HEK293 (cell line): ENCODE data around the gene SQSTM1.
A peak's percentile ranks its signal among the peaks of the same experiment; 100 is the strongest.

Source experiments
- CTCF ChIA-PET: fragments of 350-600 bp; formaldehyde crosslinking; extraction: SDS; loops from one replicate; lab custom pipeline; 2021; ENCODE audit warnings: antibody characterized with exemption; lab: Yijun Ruan, JAX
- POLR2A ChIA-PET: fragments of 300-600 bp; formaldehyde crosslinking; extraction: SDS; loops from one replicate; lab custom pipeline; 2020; ENCODE audit warnings: antibody characterized with exemption, inconsistent platforms; lab: Yijun Ruan, JAX
- H3K27ac ChIP-seq: fragments of 200-500 bp; sonication (Bioruptor generic); 2 replicates; pipeline ENCODE4 v1.5.1; 2014; ENCODE audit warnings: low read depth, low read length, control low read depth, inconsistent platforms; ENCODE audit errors: extremely low read depth
- H3K36me3 ChIP-seq, 2 experiments: fragments of 200-500 bp in 1 of 2; sonication (Bioruptor generic) in 1 of 2; 1 replicate in 1 of 2; 2 replicates in 1 of 2; pipeline ENCODE4 v1.5.1; 2014 to 2017; ENCODE audit warnings: inconsistent platforms in 2 of 2, low read length in 2 of 2; ENCODE audit not compliant: control insufficient read depth in 2 of 2, insufficient read depth in 1 of 2
- H3K4me1 ChIP-seq: fragments of 200-500 bp; sonication (Bioruptor generic); 2 replicates; pipeline ENCODE4 v1.5.1; 2014; ENCODE audit warnings: mild to moderate bottlenecking, low read length, inconsistent platforms; ENCODE audit not compliant: control insufficient read depth, insufficient read depth
- H3K4me3 ChIP-seq: 2 replicates; pipeline ENCODE4 v1.5.1; 2011; ENCODE audit warnings: low read depth, mild to moderate bottlenecking, control low read depth, low read length, moderate library complexity
- H3K9me3 ChIP-seq: fragments of 200-500 bp; sonication (Bioruptor generic); 2 replicates; pipeline ENCODE4 v1.5.1; 2014; ENCODE audit warnings: low read depth, low read length, inconsistent platforms; ENCODE audit not compliant: control insufficient read depth, insufficient read depth
- GFI1B ChIP-seq: fragments of 450-650 bp; formaldehyde crosslinking; IDR thresholded peaks from 2 replicates; pipeline ENCODE4 v1.5.1; 2016; ENCODE audit warnings: missing biosample characterization, missing genetic modification characterization
- GLIS2 ChIP-seq: fragments of 450-650 bp; formaldehyde crosslinking; IDR thresholded peaks from 2 replicates; pipeline ENCODE4 v1.5.1; 2016; ENCODE audit warnings: missing biosample characterization, missing genetic modification characterization
- HOXC10 ChIP-seq: sonication (generic); formaldehyde crosslinking; IDR thresholded peaks from 2 replicates; pipeline ENCODE4 v1.8.1; 2023; ENCODE audit warnings: mild to moderate bottlenecking, missing genetic modification reagents
- OSR2 ChIP-seq: fragments of 450-650 bp; formaldehyde crosslinking; IDR thresholded peaks from 2 replicates; pipeline ENCODE4 v1.5.1; 2016; ENCODE audit warnings: missing biosample characterization, missing genetic modification characterization
- SP3 ChIP-seq: fragments of 450-650 bp; formaldehyde crosslinking; IDR thresholded peaks from 2 replicates; pipeline ENCODE4 v1.5.1; 2016; ENCODE audit warnings: missing biosample characterization, missing genetic modification characterization
- TCF7L2 ChIP-seq: IDR thresholded peaks from 2 replicates; pipeline ENCODE4 v1.6.1; 2011; ENCODE audit warnings: low read depth, mild to moderate bottlenecking, inconsistent platforms, low read length, moderate library complexity, borderline replicate concordance
- ZBTB17 ChIP-seq: fragments of 450-650 bp; formaldehyde crosslinking; IDR thresholded peaks from 2 replicates; pipeline ENCODE4 v1.5.1; 2016; ENCODE audit warnings: missing biosample characterization, missing genetic modification characterization
- ZBTB48 ChIP-seq: fragments of 450-650 bp; formaldehyde crosslinking; IDR thresholded peaks from 2 replicates; pipeline ENCODE4 v1.5.1; 2016; ENCODE audit warnings: missing biosample characterization, missing genetic modification characterization
- ZFHX2 ChIP-seq: fragments of 450-650 bp; formaldehyde crosslinking; conservative IDR thresholded peaks from 2 replicates; pipeline ENCODE4 v1.5.1; 2016; ENCODE audit warnings: missing biosample characterization, missing genetic modification characterization
- ZFP37 ChIP-seq: fragments of 450-650 bp; formaldehyde crosslinking; IDR thresholded peaks from 2 replicates; pipeline ENCODE4 v1.5.1; 2016; ENCODE audit warnings: missing biosample characterization, missing genetic modification characterization
- ZFP69B ChIP-seq: fragments of 450-650 bp; formaldehyde crosslinking; IDR thresholded peaks from 2 replicates; pipeline ENCODE4 v1.5.1; 2016; ENCODE audit warnings: missing biosample characterization, missing genetic modification characterization
- ZIC2 ChIP-seq: fragments of 450-650 bp; formaldehyde crosslinking; IDR thresholded peaks from 2 replicates; pipeline ENCODE4 v1.5.1; 2016; ENCODE audit warnings: missing biosample characterization, missing genetic modification characterization
- ZNF302 ChIP-seq: fragments of 450-650 bp; formaldehyde crosslinking; IDR thresholded peaks from 2 replicates; pipeline ENCODE4 v1.5.1; 2016; ENCODE audit warnings: missing biosample characterization, missing genetic modification characterization, low read depth
- ZNF354C ChIP-seq: fragments of 450-650 bp; formaldehyde crosslinking; IDR thresholded peaks from 2 replicates; pipeline ENCODE4 v1.5.1; 2016; ENCODE audit warnings: missing biosample characterization, missing genetic modification characterization, low read depth, borderline replicate concordance
- ZNF391 ChIP-seq: fragments of 450-650 bp; formaldehyde crosslinking; IDR thresholded peaks from 2 replicates; pipeline ENCODE4 v1.5.1; 2016; ENCODE audit warnings: low read depth, missing biosample characterization, missing genetic modification characterization, borderline replicate concordance
- ZNF473 ChIP-seq: fragments of 450-650 bp; formaldehyde crosslinking; IDR thresholded peaks from 2 replicates; pipeline ENCODE4 v1.5.1; 2017; ENCODE audit warnings: missing biosample characterization, missing genetic modification characterization
- ZNF501 ChIP-seq: fragments of 450-650 bp; formaldehyde crosslinking; IDR thresholded peaks from 2 replicates; pipeline ENCODE4 v1.5.1; 2016; ENCODE audit warnings: missing biosample characterization, missing genetic modification characterization
- ZNF548 ChIP-seq: fragments of 450-650 bp; formaldehyde crosslinking; IDR thresholded peaks from 2 replicates; pipeline ENCODE4 v1.5.1; 2016; ENCODE audit warnings: missing biosample characterization, missing genetic modification characterization
- ZSCAN23 ChIP-seq: fragments of 450-650 bp; formaldehyde crosslinking; IDR thresholded peaks from 2 replicates; pipeline ENCODE4 v1.5.1; 2016; ENCODE audit warnings: missing biosample characterization, missing genetic modification characterization
- ZSCAN30 ChIP-seq: fragments of 450-650 bp; IDR thresholded peaks from 2 replicates; pipeline ENCODE4 v1.5.1; 2018; ENCODE audit warnings: missing biosample characterization, mild to moderate bottlenecking, missing genetic modification characterization, moderate library complexity
- TF ChIP-seq, protein P1 (sequence below): fragments of 450-650 bp; formaldehyde crosslinking; IDR thresholded peaks from 2 replicates; pipeline ENCODE4 v1.5.1; 2017; ENCODE audit warnings: missing biosample characterization, missing genetic modification characterization
- TF ChIP-seq, protein P2 (sequence below): fragments of 450-650 bp; formaldehyde crosslinking; IDR thresholded peaks from 2 replicates; pipeline ENCODE4 v1.5.1; 2017; ENCODE audit warnings: missing biosample characterization, missing genetic modification characterization
- TF ChIP-seq, protein P3 (sequence below): fragments of 450-650 bp; formaldehyde crosslinking; IDR thresholded peaks from 2 replicates; pipeline ENCODE4 v1.5.0; 2017; ENCODE audit warnings: missing biosample characterization, missing genetic modification characterization, borderline replicate concordance
- TF ChIP-seq, protein P4 (sequence below): fragments of 450-650 bp; formaldehyde crosslinking; IDR thresholded peaks from 2 replicates; pipeline ENCODE4 v1.5.1; 2016; ENCODE audit warnings: missing biosample characterization, missing genetic modification characterization, borderline replicate concordance
- TF ChIP-seq, protein P5 (sequence below): fragments of 450-650 bp; formaldehyde crosslinking; IDR thresholded peaks from 2 replicates; pipeline ENCODE4 v1.5.1; 2016; ENCODE audit warnings: missing biosample characterization, missing genetic modification characterization

SQSTM1 gene

DNA sequence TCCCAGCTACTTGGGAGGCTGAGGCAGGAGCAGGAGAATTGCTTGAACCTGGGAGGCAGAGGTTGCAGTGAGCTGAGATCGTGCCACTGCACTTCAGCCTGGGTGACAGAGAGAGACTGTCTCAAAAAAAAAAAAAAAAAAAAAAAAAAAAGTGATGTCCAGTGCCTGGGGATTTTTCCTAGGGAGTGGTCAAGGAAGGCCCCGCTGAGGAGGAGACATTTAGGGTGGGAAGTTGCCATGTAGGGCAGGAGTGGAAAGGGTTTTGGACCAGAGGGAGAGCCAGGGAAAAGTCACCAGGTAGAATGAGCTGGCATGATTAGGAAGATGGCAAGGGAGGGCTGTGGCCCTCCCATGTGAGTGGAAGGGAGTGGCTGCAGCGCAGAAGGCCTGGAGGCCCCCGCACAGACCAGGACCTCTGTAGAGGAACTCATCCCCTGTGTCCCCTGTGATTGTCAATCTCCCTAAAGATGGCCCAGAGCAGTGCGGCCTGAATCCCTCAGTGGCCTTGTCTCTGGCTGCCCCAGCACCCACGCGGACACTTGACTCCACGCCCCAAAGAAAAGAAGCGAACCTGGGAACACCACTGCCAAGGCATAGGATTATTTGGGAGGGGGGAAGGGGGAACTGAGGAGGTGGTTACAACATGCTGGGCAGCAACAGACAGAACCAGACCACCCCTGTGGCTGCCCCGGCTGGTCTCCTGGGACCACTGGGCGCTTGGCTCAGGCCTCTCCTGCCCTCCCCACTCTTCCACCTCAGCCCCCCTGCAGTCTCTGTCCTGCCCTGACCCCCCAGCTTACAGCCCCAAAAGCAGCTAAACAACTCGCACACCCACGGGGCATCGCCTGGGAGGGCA, 2.6 kb upstream of the SQSTM1 start (continued):
- peak; percentile 50; the same call in 1 of the 2 replicates for TF ChIP-seq ZBTB17 (tag by site-specific recombination)

DNA sequence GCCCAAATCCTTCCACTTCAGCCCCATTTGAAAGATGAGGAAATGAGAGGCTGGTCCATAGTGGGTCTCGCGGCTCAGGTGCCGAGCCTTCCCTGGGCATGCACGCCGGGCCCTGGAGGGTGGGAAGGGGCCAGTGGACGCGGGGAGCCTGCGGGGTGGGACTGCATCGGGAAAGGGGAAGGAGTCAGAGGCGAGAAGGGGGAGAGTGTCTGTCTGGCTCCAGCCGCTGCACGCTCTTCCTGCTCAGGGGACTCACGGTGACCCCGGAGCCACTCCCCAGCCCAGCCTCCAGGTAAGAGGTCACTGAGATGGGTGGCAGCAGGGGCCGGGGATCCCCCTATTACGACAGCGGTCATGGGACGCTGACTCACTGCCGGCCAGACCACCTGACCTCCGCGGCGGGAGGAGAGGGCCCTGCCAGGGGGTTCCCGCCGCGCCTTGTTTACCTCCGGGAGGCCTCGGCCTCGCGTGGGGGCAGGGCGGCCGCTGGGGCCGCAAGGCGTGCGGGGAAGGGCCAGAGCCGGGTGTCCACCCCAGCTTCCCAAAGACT, 1.9 kb upstream of the SQSTM1 start:
- ChIA-PET CTCF (interaction anchor here (0.7 kb wide), 1 partner anchor 13 kb away, joined by 3 read pairs; no protein-coding TSS in a partner anchor), POLR2A (interaction anchor here (0.6 to 1.1 kb wide), 3 partner anchors 12 to 1295 kb away, joined by 3 read pairs; no protein-coding TSS in a partner anchor)
- Histone ChIP-seq H3K27ac (peak overlapping the region; percentile 92), H3K4me3 (peak overlapping the region; percentile 21), H3K4me1 (peaks cover 19% of the 10 kb centered on the region), H3K9me3 (no peaks in the 10 kb centered on the region), H3K36me3 (peaks cover 5 to 39% of the 10 kb centered on the region in 2 experiments; a peak in 2 of 3 replicates)
- TF ChIP-seq ZFP69B (tag by site-specific recombination) (peak; percentile 83), ZFP37 (tag by site-specific recombination) (peak; percentile 71), SP3 (tag by site-specific recombination) (peak; percentile 97), ZNF354C (tag by site-specific recombination) (no peak), ZNF548 (tag by site-specific recombination) (no peak), ZNF473 (tag by site-specific recombination) (no peak), ZBTB48 (peak; percentile 85), ZNF302 (tag by site-specific recombination) (no peak), ZIC2 (tag by site-specific recombination) (peak; percentile 72), ZNF391 (peak; percentile 96), GLIS2 (tag by site-specific recombination) (peak; percentile 96), ZSCAN30 (tag by site-specific recombination) (peak; percentile 96), ZFHX2 (tag by site-specific recombination) (peak; percentile 25; the same call in 1 of the 2 replicates), ZNF501 (tag by site-specific recombination) (peak; percentile 82), ZSCAN23 (tag by site-specific recombination) (peak; percentile 91; the same call in 1 of the 2 replicates), OSR2 (tag by site-specific recombination) (no peak; the same call in 1 of the 2 replicates), HOXC10 (CRISPR knock-in tag) (no peak), TCF7L2 (no peak), GFI1B (tag by site-specific recombination) (0 out of 2 replicates have a peak, but pooled peaks have one; percentile 37)
- TF ChIP-seq, protein P1, sequence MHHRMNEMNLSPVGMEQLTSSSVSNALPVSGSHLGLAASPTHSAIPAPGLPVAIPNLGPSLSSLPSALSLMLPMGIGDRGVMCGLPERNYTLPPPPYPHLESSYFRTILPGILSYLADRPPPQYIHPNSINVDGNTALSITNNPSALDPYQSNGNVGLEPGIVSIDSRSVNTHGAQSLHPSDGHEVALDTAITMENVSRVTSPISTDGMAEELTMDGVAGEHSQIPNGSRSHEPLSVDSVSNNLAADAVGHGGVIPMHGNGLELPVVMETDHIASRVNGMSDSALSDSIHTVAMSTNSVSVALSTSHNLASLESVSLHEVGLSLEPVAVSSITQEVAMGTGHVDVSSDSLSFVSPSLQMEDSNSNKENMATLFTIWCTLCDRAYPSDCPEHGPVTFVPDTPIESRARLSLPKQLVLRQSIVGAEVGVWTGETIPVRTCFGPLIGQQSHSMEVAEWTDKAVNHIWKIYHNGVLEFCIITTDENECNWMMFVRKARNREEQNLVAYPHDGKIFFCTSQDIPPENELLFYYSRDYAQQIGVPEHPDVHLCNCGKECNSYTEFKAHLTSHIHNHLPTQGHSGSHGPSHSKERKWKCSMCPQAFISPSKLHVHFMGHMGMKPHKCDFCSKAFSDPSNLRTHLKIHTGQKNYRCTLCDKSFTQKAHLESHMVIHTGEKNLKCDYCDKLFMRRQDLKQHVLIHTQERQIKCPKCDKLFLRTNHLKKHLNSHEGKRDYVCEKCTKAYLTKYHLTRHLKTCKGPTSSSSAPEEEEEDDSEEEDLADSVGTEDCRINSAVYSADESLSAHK (tag by site-specific recombination) = 0 out of 2 replicates have a peak, but pooled peaks have one; percentile 13
- TF ChIP-seq, protein P2, sequence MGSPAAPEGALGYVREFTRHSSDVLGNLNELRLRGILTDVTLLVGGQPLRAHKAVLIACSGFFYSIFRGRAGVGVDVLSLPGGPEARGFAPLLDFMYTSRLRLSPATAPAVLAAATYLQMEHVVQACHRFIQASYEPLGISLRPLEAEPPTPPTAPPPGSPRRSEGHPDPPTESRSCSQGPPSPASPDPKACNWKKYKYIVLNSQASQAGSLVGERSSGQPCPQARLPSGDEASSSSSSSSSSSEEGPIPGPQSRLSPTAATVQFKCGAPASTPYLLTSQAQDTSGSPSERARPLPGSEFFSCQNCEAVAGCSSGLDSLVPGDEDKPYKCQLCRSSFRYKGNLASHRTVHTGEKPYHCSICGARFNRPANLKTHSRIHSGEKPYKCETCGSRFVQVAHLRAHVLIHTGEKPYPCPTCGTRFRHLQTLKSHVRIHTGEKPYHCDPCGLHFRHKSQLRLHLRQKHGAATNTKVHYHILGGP (tag by site-specific recombination) = no peak; the same call in 1 of the 2 replicates
- TF ChIP-seq, protein P3, sequence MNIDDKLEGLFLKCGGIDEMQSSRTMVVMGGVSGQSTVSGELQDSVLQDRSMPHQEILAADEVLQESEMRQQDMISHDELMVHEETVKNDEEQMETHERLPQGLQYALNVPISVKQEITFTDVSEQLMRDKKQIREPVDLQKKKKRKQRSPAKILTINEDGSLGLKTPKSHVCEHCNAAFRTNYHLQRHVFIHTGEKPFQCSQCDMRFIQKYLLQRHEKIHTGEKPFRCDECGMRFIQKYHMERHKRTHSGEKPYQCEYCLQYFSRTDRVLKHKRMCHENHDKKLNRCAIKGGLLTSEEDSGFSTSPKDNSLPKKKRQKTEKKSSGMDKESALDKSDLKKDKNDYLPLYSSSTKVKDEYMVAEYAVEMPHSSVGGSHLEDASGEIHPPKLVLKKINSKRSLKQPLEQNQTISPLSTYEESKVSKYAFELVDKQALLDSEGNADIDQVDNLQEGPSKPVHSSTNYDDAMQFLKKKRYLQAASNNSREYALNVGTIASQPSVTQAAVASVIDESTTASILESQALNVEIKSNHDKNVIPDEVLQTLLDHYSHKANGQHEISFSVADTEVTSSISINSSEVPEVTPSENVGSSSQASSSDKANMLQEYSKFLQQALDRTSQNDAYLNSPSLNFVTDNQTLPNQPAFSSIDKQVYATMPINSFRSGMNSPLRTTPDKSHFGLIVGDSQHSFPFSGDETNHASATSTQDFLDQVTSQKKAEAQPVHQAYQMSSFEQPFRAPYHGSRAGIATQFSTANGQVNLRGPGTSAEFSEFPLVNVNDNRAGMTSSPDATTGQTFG (tag by site-specific recombination) = no peak
- TF ChIP-seq, protein P4, sequence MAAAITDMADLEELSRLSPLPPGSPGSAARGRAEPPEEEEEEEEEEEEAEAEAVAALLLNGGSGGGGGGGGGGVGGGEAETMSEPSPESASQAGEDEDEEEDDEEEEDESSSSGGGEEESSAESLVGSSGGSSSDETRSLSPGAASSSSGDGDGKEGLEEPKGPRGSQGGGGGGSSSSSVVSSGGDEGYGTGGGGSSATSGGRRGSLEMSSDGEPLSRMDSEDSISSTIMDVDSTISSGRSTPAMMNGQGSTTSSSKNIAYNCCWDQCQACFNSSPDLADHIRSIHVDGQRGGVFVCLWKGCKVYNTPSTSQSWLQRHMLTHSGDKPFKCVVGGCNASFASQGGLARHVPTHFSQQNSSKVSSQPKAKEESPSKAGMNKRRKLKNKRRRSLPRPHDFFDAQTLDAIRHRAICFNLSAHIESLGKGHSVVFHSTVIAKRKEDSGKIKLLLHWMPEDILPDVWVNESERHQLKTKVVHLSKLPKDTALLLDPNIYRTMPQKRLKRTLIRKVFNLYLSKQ (tag by site-specific recombination) = no peak
- TF ChIP-seq, protein P5, sequence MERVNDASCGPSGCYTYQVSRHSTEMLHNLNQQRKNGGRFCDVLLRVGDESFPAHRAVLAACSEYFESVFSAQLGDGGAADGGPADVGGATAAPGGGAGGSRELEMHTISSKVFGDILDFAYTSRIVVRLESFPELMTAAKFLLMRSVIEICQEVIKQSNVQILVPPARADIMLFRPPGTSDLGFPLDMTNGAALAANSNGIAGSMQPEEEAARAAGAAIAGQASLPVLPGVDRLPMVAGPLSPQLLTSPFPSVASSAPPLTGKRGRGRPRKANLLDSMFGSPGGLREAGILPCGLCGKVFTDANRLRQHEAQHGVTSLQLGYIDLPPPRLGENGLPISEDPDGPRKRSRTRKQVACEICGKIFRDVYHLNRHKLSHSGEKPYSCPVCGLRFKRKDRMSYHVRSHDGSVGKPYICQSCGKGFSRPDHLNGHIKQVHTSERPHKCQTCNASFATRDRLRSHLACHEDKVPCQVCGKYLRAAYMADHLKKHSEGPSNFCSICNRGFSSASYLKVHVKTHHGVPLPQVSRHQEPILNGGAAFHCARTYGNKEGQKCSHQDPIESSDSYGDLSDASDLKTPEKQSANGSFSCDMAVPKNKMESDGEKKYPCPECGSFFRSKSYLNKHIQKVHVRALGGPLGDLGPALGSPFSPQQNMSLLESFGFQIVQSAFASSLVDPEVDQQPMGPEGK = peak; percentile 96
